Liver (tissue), 9 donors: Measurements from ENCODE around the gene GUCY2D. TPM values are rescaled to one million over a fixed set of nuclear protein-coding genes. Genes with fewer than 3 reads are reported as not detected.
A peak's percentile ranks its signal among the peaks of the same experiment; 100 is the strongest.

Experiments
- DNase-seq: peaks from one replicate; pipeline ENCODE4 v3.0.0-alpha.2; 2017; ENCODE audit warnings: low spot score
- H3K27ac ChIP-seq, 2 donors: one replicate each; pipeline ENCODE4 v1.7.0; 2013; ENCODE audit warnings: inconsistent platforms in 2 of 2, low read length in 2 of 2, control low read depth in 1 of 2, low read depth in 1 of 2, mild to moderate bottlenecking in 1 of 2
- H3K27me3 ChIP-seq, 4 donors: one replicate each; pipeline versions ENCODE4 v1.6.1 to v1.7.0; 2013; ENCODE audit warnings: low read length in 3 of 4, inconsistent platforms in 1 of 4, mild to moderate bottlenecking in 1 of 4, moderate library complexity in 1 of 4; ENCODE audit not compliant: control insufficient read depth in 4 of 4, insufficient read depth in 4 of 4
- H3K36me3 ChIP-seq, 4 donors: one replicate each; pipeline versions ENCODE4 v1.6.1 to v1.7.0; 2013; ENCODE audit warnings: low read length in 3 of 4, mild to moderate bottlenecking in 3 of 4, low read depth in 1 of 4, moderate library complexity in 1 of 4; ENCODE audit not compliant: control insufficient read depth in 4 of 4, insufficient read depth in 3 of 4
- H3K4me1 ChIP-seq, 4 donors: one replicate each; pipeline versions ENCODE4 v1.6.1 to v1.7.0; 2013; ENCODE audit warnings: low read length in 3 of 4, mild to moderate bottlenecking in 3 of 4, moderate library complexity in 1 of 4; ENCODE audit not compliant: control insufficient read depth in 4 of 4, insufficient read depth in 4 of 4
- H3K4me3 ChIP-seq, 3 donors: one replicate each; pipeline versions ENCODE4 v1.6.1 to v1.7.0; 2013; ENCODE audit warnings: low read length in 3 of 3, control low read depth in 1 of 3, low read depth in 1 of 3, mild to moderate bottlenecking in 1 of 3
- H3K9ac ChIP-seq, 2 donors: one replicate each; pipeline ENCODE4 v1.7.0; 2013; ENCODE audit warnings: low read length in 2 of 2, mild to moderate bottlenecking in 2 of 2, moderate library complexity in 2 of 2, control low read depth in 1 of 2, low read depth in 1 of 2
- H3K9me3 ChIP-seq, 4 donors: one replicate each; pipeline versions ENCODE4 v1.6.1 to v1.7.0; 2013; ENCODE audit warnings: low read length in 3 of 4; ENCODE audit not compliant: control insufficient read depth in 4 of 4
- FOXA2 ChIP-seq: IDR thresholded peaks from 2 replicates; pipeline ENCODE4 v1.6.1; 2016; ENCODE audit warnings: antibody characterized with exemption
- GABPA ChIP-seq, 2 donors: IDR thresholded peaks in 1 of 2; conservative IDR thresholded peaks in 1 of 2; 2 replicates each; pipeline ENCODE4 v1.6.1; 2016; ENCODE audit warnings: antibody characterized with exemption in 2 of 2, mild to moderate bottlenecking in 1 of 2, moderate library complexity in 1 of 2
- HNF4A ChIP-seq, 2 donors: conservative IDR thresholded peaks; 2 replicates each; pipeline ENCODE4 v1.6.1; 2016; ENCODE audit warnings: antibody characterized with exemption in 2 of 2, mild to moderate bottlenecking in 2 of 2
- HNF4G ChIP-seq: IDR thresholded peaks from 2 replicates; pipeline ENCODE4 v1.6.1; 2016; ENCODE audit warnings: antibody characterized with exemption
- JUND ChIP-seq, 2 donors: IDR thresholded peaks; 2 replicates each; pipeline ENCODE4 v1.6.1; 2016; ENCODE audit warnings: antibody characterized with exemption in 2 of 2
- MAX ChIP-seq: IDR thresholded peaks from 2 replicates; pipeline ENCODE4 v1.6.1; 2016; ENCODE audit warnings: antibody characterized with exemption
- NR2F2 ChIP-seq: IDR thresholded peaks from 2 replicates; pipeline ENCODE4 v1.6.1; 2016; ENCODE audit warnings: antibody characterized with exemption
- RAD21 ChIP-seq, 2 donors: IDR thresholded peaks; 2 replicates each; pipeline ENCODE4 v1.6.1; 2016; ENCODE audit warnings: antibody characterized with exemption in 2 of 2, mild to moderate bottlenecking in 2 of 2
- REST ChIP-seq: IDR thresholded peaks from 2 replicates; pipeline ENCODE4 v1.6.1; 2016; ENCODE audit warnings: antibody characterized with exemption, mild to moderate bottlenecking
- SP1 ChIP-seq: IDR thresholded peaks from 2 replicates; pipeline ENCODE4 v1.6.1; 2018; ENCODE audit warnings: antibody characterized with exemption, mild to moderate bottlenecking
- TAF1 ChIP-seq: conservative IDR thresholded peaks from 2 replicates; pipeline ENCODE4 v1.6.1; 2016; ENCODE audit warnings: antibody characterized with exemption, mild to moderate bottlenecking
- YY1 ChIP-seq: IDR thresholded peaks from 2 replicates; pipeline ENCODE4 v1.6.1; 2016; ENCODE audit warnings: antibody characterized with exemption, mild to moderate bottlenecking
- WGBS: extraction: QIAGEN DNeasy Blood & Tissue Kit; methylation state at CpG from one replicate; pipeline ENCODE4 v1.1.7; 2013; 5-methylcytosine and 5-hydroxymethylcytosine counted together
- polyA plus RNA-seq, 2 donors: library from polyadenylated mRNA; stranded (reverse) in 1 of 2; unstranded in 1 of 2; fragments of 200-250 nt in 1 of 2; fragments of >200 nt in 1 of 2; fragmentation: Nextera tagmentation in 1 of 2; extraction: Ambion mirVana in 1 of 2; gene quantifications; one replicate each; pipeline versions ENCODE4 v1.2.1 to v1.2.3, GENCODE V29; 2013 to 2015
- total RNA-seq, 2 donors: library from RNA; depleted of rRNA; stranded (reverse); fragments of >200 nt; gene quantifications; one replicate each; pipeline ENCODE4 v1.2.3, GENCODE V29; 2014
- TF ChIP-seq, protein P1 (sequence below): fragments of 150-350 bp; IDR thresholded peaks from 2 replicates; pipeline ENCODE4 v1.5.1; 2017; ENCODE audit warnings: improper control_type of control experiment, low read depth, low read length; ENCODE audit not compliant: missing input control
- TF ChIP-seq, protein P2 (sequence below): IDR thresholded peaks from 2 replicates; pipeline ENCODE4 v1.6.1; 2016; ENCODE audit warnings: antibody characterized with exemption
- donor health status: healthy.
- donor health status: healthy.
- donor health status: healthy.
- donor health status: healthy.
- donor health status: healthy.

GUCY2D gene
- total and polyA plus RNA-seq, 4 donors = 0.09 to 0.14 TPM; not detected in 2

DNA sequence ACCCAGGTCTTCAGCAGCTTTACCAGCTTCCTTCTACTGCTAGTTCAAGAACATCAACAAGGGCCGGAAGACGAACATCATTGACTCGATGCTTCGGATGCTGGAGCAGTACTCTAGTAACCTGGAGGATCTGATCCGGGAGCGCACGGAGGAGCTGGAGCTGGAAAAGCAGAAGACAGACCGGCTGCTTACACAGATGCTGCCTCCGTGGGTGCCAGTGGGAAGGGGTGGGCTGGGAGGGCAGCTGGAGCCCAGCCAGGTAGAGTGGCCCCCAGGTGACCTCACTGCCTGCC, 12.1 kb downstream of the GUCY2D start (continued):
- TF ChIP-seq, protein P1, sequence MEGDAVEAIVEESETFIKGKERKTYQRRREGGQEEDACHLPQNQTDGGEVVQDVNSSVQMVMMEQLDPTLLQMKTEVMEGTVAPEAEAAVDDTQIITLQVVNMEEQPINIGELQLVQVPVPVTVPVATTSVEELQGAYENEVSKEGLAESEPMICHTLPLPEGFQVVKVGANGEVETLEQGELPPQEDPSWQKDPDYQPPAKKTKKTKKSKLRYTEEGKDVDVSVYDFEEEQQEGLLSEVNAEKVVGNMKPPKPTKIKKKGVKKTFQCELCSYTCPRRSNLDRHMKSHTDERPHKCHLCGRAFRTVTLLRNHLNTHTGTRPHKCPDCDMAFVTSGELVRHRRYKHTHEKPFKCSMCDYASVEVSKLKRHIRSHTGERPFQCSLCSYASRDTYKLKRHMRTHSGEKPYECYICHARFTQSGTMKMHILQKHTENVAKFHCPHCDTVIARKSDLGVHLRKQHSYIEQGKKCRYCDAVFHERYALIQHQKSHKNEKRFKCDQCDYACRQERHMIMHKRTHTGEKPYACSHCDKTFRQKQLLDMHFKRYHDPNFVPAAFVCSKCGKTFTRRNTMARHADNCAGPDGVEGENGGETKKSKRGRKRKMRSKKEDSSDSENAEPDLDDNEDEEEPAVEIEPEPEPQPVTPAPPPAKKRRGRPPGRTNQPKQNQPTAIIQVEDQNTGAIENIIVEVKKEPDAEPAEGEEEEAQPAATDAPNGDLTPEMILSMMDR = no peak
- TF ChIP-seq JUND (IDR thresholded peaks at IDR 0.05) = no peak
- TF ChIP-seq HNF4G = no peak

GRCh38 chr17:8015236-8015956, 13.0 kb downstream of the GUCY2D start:
- TF ChIP-seq MAX = no peak
- no peak for TF ChIP-seq HNF4G
- TF ChIP-seq, protein P2, sequence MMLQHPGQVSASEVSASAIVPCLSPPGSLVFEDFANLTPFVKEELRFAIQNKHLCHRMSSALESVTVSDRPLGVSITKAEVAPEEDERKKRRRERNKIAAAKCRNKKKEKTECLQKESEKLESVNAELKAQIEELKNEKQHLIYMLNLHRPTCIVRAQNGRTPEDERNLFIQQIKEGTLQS = no peak
- TF ChIP-seq JUND (IDR thresholded peaks at IDR 0.05) = no peak
- TF ChIP-seq SP1 = no peak
- TF ChIP-seq, protein P1 = no peak
- TF ChIP-seq YY1 = no peak
- TF ChIP-seq NR2F2 = no peak
- TF ChIP-seq REST = no peak
- TF ChIP-seq HNF4A (conservative IDR thresholded peaks at IDR 0.05) = no peak
- TF ChIP-seq GABPA (IDR thresholded peaks at IDR 0.05 in 1 of 2, conservative IDR thresholded peaks at IDR 0.05 in 1 of 2) = no peak
- no peak for TF ChIP-seq RAD21 (IDR thresholded peaks at IDR 0.05)
- no peak for TF ChIP-seq FOXA2
- TF ChIP-seq TAF1 = no peak
- Histone ChIP-seq H3K36me3 (no peaks in the 10 kb centered on the region), H3K9me3 (no peaks in the 10 kb centered on the region), H3K27ac (no peak overlapping the region), H3K9ac (no peak overlapping the region), H3K27me3 (no peaks in the 10 kb centered on the region), H3K4me1 (peaks cover 8 to 32% (median 21%) of the 10 kb centered on the region in 4 donors), H3K4me3 (peak overlapping the region in 1 of 3 donors; percentile 45)
- no peak for DNase-seq
- WGBS = 84% methylated on average over 44 of the region's 44 CpGs
